Measurements from ENCODE around the gene CFAP74. TPM values are rescaled to one million over a fixed set of nuclear protein-coding genes. Genes with fewer than 3 reads are reported as not detected.

The CFAP74 gene
- not detected in 2 replicates for total RNA-seq

- DNase-seq (ENCODE audit: extremely low read depth, low read depth, low spot score), result no peak
Observed at GRCh38 chr1:2003541-2004131, at the start of gene CFAP74. Gene CFAP74 (minus strand): TSS chr1:2003786. CDS start chr1:1990956, 12,830 bp downstream.

GRCh38 chr1:2053217-2053616, 49.6 kb upstream of the CFAP74 start:
- DNase-seq (ENCODE audit: extremely low read depth, low read depth, low spot score), result no peak

- no peak for DNase-seq (ENCODE audit: extremely low read depth, low read depth, low spot score)
Observed at GRCh38 chr1:2052756-2053155, 49.2 kb upstream of the CFAP74 start.

- DNase-seq (ENCODE audit: extremely low read depth, low read depth, low spot score), result no peak
Observed at GRCh38 chr1:2052054-2052679, 48.6 kb upstream of the CFAP74 start.

- DNase-seq (ENCODE audit: extremely low read depth, low read depth, low spot score), result no peak
Observed at GRCh38 chr1:2050793-2051682, 47.5 kb upstream of the CFAP74 start.

GRCh38 chr1:2050461-2050792, 46.8 kb upstream of the CFAP74 start:
- DNase-seq (ENCODE audit: extremely low read depth, low read depth, low spot score), result no peak

- no peak for DNase-seq (ENCODE audit: extremely low read depth, low read depth, low spot score)
Observed at GRCh38 chr1:2049718-2050431, 46.3 kb upstream of the CFAP74 start, which contains the start of gene PRKCZ. Gene PRKCZ (plus strand): TSS chr1:2050411. CDS start chr1:2050631, 220 bp downstream.

GRCh38 chr1:2049225-2049717, 45.7 kb upstream of the CFAP74 start:
- DNase-seq (ENCODE audit: extremely low read depth, low read depth, low spot score), result no peak

GRCh38 chr1:2047749-2048729, 44.5 kb upstream of the CFAP74 start:
- DNase-seq (ENCODE audit: extremely low read depth, low read depth, low spot score), result no peak

- no peak for DNase-seq (ENCODE audit: extremely low read depth, low read depth, low spot score)
Observed at GRCh38 chr1:2046953-2047748, 43.6 kb upstream of the CFAP74 start.

- no peak for DNase-seq (ENCODE audit: extremely low read depth, low read depth, low spot score)
Observed at GRCh38 chr1:2046174-2046917, 42.8 kb upstream of the CFAP74 start.

GRCh38 chr1:2045468-2046173, 42.0 kb upstream of the CFAP74 start:
- DNase-seq (ENCODE audit: extremely low read depth, low read depth, low spot score), result no peak

- DNase-seq (ENCODE audit: extremely low read depth, low read depth, low spot score), result no peak
Observed at GRCh38 chr1:2044510-2045319, 41.1 kb upstream of the CFAP74 start.

- no peak for DNase-seq (ENCODE audit: extremely low read depth, low read depth, low spot score)
Observed at GRCh38 chr1:2043886-2044285, 40.3 kb upstream of the CFAP74 start.

GRCh38 chr1:2042830-2043773, 39.5 kb upstream of the CFAP74 start:
- DNase-seq (ENCODE audit: extremely low read depth, low read depth, low spot score), result no peak

- no peak for DNase-seq (ENCODE audit: extremely low read depth, low read depth, low spot score)
Observed at GRCh38 chr1:2041887-2042286, 38.3 kb upstream of the CFAP74 start.

Measured in glomerular endothelial cell (primary cell).